Dedifferentiated amniotic fluid mesenchymal stem cell (primary cell): Measurements from ENCODE around the gene RPP30.
A peak's percentile ranks its signal among the peaks of the same experiment; 100 is the strongest.
"Not testable (repeated sequence)": the region's sequence is repeated elsewhere in the genome, so short reads cannot be mapped to it uniquely, and the experiment has no call there.

ENCODE experiments used
- DNase-seq: peaks from one replicate; pipeline ENCODE4 v3.0.0-alpha.2; 2016; ENCODE audit errors: extremely low spot score

The RPP30 gene

DNA sequence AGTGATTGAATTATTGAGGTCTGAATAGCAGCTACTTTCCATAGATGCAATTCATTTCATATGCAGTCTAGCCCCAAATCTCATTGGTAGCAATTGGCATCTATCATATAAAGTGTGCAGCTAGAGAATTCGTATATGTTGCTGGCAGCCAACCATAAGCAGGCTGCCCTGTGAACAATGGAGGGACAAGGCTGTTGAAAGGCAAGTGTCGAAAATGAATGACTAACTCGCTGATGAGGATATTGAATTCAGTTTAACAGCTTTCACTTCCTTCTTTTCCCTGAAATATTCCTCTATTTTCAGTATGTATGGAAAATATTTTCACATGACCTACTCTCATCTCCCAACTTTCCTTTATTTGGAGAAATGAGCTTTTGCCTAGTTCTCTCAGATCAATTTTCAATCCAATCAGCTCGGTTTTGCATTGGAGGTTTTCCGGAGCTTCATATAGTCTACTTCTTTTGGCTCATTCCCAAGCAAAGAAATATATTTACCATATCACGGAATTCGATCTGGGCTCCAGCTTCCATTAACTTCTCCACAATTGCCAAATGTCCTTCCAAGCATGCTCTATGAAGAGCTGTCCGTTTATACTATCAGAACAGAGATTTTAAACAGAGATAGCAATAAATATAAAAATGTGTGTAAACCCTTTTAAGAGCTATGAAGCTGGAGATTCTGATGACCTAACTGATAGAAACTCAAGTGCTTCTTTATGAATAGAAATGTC is 45.6 kb downstream of the RPP30 start:
- no peak for DNase-seq

DNA sequence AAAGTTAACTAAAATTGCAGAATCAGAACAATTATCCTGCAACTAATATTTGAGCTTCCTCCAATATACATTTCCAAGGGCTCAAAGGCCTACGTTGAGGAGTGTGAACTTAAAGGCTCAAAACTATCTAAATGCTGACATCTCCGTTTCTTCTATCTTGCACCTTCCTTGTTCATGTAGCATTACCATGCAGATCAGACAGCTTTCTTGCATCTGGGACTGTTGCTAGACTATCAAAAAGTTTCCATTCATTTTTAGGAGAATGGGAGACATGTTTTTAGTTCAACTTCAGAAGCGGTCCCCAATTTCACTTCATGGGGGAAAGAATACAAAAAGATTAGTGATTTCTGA is 46.2 kb downstream of the RPP30 start:
- DNase-seq = no peak

- DNase-seq = no peak
These were observed 48.2 kb downstream of the RPP30 start for GRCh38 chr10:90919683-90920574.

GRCh38 chr10:90920986-90921666 is 49.4 kb downstream of the RPP30 start, which contains the start of gene ANKRD1:
Gene ANKRD1 (minus strand): TSS chr10:90921087. CDS start chr10:90921027, 60 bp downstream.
- DNase-seq = peak; percentile 86

- DNase-seq = no peak
These were observed 50.1 kb downstream of the RPP30 start for GRCh38 chr10:90921906-90922305.

DNA sequence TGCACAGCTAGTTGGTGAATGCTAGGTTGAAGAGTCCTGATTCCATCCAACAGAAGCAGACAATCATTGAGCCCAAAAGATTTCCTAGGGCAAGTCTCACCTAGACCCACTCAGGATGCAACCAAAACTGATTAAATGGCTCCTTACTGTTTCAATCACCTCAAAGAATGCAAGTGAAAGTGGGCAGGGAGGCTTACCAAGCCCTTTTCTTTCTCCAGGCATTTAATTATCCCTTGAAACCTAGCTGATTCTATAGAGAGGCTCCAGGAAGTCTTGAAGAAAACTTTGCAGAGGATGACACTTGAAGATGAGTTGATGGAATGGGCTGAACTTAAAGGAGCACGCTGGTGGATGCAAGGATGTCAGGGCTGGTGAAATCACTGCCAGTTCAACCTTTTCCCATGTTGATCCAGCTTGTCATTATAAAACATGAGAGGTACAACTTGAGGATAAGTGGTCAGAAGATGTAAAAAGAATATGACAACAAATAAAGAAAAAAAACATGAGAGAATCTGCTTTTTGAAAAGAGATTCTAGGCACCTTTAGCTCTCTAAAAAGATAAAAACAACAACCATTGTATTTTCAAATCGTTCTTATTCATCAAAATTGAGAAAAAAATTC is 51.4 kb downstream of the RPP30 start:
- DNase-seq = no peak

DNA sequence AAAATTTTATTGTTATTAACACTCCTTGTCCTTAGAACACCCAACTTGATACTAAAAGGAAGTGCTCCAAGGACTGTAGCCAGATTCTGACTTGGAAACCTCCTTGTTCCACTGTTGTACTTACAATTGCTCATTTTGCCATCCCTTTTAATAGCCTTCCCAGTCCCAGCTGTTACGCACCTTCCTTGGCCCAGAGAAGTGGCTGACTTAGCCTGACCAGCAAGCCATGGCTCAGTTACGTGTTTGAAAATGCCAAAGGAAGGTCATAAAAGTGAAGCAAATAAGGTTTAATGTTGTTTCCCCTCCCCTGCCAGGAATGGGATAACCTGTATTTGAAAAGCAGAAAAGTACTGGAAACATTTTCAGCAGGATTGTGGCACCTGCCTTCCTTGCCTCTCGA is 52.8 kb downstream of the RPP30 start:
- no peak for DNase-seq

DNA sequence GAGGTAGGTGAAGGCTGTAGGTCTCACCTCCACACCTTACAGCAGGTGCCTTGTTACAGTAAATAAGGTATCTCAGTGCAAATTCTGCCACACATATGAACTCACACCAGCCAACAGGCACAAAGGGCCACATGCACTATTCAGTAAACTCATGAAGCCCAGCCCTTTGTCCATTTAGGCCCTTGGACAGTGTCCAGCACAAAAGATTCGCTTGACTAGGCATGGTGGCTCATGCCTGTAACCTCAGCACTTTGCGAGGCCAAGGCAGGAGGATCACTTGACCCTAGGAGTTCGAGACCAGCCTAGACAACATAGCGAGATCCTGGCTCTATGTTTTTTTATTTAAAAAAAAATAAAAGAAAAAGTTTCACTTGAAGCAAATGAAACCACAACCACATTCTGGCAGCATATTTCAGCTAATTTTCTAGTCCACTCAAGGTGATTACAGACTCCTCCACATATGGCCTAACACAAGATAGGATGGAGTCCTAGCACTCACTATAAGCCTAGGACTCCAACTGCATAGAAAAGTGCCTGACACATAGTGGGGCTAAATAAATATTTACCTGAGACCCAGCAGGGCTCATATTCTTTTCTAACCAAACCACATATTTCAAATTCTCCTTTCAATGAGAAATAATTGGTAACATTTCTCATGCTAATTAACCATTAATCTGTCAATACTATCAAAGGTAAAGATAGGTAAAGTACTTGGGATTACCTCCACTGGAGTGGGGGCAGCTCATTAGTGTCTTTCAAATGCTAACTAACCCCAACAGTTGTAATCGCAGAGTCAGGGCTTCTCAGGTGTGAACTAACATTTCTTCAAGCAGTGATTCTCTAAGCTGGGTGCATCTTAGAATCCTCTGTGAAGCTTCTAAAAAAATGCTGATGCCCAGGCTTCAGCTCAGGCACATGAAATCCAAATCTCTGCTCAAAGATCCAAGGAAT is 53.6 kb downstream of the RPP30 start:
- no peak for DNase-seq

DNA sequence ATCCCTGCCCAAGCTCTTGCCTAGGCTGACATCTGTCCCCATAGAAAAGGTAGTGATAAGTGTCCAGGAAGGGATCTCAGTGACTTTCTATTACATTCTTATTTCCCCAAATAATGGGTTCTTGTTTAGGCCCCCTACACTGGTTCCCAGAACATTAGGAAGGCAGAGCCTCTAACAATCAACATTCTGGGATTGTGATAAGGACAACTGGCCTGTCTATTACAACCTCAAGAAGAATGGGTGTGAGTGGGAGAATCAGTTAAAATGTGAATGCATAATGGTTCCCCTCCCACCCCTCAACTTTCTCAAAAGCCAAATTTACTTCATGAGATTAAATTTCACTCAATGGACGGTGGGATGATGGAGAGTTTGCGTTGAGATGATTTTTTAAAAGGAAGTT is 55.5 kb downstream of the RPP30 start:
- no peak for DNase-seq

GRCh38 chr10:90929179-90929578 is 57.4 kb downstream of the RPP30 start:
- no peak for DNase-seq

DNA sequence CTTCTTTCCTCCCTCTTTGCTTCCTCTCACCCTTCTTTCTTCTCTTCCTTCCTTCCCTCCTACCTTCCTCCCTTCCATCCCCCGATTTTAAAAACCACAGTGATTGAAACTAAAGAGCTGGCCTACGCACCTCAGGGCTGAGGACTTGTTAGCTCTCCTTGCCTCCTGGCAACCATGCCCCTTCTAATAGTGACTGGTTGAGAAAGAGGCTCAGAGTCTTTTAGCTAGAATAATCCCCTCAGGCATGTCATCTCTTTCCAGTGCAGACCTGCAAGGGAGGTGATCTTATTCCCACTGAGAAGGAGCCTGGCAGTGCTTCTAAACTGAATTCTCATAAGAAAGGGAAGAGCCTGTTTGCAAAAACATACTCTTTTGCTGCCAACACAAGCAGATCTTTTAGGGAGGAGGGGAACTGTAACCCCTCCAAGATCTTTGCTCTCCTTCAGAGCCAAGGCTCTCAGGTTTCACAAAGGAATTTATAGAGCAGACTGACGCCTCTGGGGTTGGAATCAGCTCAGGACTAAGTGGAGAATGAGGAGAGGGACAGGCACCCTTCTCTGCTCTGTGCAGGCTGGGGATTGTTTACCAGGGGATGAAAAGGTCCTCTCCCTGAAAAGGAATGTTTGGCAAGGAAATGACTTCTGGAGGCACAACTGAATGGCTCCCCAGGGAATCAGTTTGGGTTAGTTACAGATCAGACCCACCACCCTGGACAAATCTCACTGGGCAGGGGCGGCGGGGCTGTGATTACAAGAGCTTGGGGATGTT is 58.5 kb downstream of the RPP30 start:
- DNase-seq = peak; percentile 85

GRCh38 chr10:90930971-90931871 is 59.4 kb downstream of the RPP30 start:
- DNase-seq = peak; percentile 83

DNA sequence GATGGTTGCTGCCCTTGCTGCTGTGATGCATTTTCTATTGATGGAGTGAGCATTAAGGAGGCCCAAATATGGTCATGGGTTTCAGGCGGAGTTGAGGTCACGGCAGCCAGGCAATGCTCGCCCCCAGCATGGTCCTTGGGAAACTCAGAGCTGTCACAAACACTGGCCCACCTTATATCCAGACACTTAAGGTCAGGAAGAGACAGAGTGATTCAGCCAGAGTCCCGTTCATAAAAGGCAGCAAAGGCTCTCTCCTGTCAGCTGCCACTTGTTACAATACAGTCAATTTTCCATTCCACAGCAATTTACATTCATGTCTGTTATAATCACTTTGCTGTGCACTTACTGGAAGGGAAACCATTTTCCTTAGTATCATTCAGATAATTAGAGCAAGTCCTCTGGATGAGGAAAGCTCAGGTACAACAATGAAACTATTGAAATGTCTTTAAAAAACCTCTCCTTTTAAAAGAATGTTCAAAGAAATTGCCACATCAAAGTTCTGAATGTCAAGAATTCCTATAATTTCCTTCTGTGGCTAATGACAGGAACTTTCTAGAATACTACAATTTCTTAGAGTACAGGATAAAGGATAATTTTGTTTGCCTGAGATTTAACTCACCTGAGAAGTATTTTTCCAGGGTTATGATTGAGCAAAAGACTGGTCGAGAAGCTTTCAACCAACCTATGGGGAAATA is 64.0 kb downstream of the RPP30 start:
- DNase-seq = no peak

DNA sequence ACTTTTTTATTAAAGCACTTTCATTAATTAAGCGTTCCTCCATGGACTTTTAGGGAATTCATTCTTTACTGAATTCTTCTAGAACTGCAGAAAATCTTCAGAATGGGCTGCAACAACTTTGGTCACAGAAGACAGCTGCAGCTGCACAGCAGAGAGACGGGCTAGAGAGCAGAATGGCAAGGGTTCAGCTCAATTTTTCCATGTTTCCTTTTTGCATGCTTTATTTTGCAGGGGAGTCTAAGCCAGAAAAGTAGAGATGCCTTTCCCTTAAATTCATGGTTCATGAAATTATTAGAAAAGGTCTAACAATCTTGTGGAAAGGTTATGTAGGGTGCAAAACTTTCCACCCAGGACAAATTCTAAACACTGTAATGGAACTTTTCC is 64.5 kb downstream of the RPP30 start:
- DNase-seq = no peak

DNA sequence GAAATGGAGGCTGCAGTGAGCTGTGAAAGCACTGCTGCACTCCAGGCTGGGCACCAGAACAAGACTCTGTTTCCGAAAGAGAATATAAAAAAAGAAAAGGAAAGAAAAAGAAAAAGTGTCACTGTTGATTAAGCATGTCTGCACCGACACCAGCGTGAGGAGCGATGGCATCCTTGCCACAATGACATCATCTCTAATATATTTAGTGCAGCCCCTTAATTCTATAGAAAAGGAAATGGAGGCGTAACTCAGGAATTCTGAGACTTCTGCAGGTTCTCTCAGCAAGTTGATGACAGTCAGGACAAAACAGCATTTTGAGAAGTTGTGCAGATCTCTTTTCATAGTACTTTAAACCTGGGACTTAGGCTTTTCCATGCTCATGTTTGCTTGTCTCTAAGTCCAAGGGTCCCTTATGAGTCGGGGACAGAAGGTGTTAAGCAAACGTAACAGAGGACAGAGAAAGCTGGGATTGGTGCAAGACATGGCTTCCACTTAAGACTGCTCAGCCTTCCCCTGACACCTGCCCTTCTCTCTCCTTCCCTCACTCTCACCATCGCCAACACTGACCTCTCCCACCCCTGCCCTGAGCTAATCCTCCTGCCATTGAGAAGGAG is 66.0 kb downstream of the RPP30 start:
- no peak for DNase-seq

- DNase-seq = no peak
These were observed 67.3 kb downstream of the RPP30 start for GRCh38 chr10:90939116-90939515.

GRCh38 chr10:90939648-90940047 is 67.9 kb downstream of the RPP30 start:
- DNase-seq = no peak

- DNase-seq = not testable (repeated sequence)
These were observed 71.2 kb downstream of the RPP30 start for GRCh38 chr10:90942980-90943379.
